ENCODE data around the gene LCK. TPM values are rescaled to one million over a fixed set of nuclear protein-coding genes. Genes with fewer than 3 reads are reported as not detected.
A peak's percentile ranks its signal among the peaks of the same experiment; 100 is the strongest.

LCK gene
- total RNA-seq, 2 donors from 2014 or later, result 3.7 to 24.7 TPM

GRCh38 chr1:32309960-32310359 lies 58.9 kb downstream of the LCK start:
- no peaks in the 10 kb centered on the region for H3K27me3 ChIP-seq

DNA sequence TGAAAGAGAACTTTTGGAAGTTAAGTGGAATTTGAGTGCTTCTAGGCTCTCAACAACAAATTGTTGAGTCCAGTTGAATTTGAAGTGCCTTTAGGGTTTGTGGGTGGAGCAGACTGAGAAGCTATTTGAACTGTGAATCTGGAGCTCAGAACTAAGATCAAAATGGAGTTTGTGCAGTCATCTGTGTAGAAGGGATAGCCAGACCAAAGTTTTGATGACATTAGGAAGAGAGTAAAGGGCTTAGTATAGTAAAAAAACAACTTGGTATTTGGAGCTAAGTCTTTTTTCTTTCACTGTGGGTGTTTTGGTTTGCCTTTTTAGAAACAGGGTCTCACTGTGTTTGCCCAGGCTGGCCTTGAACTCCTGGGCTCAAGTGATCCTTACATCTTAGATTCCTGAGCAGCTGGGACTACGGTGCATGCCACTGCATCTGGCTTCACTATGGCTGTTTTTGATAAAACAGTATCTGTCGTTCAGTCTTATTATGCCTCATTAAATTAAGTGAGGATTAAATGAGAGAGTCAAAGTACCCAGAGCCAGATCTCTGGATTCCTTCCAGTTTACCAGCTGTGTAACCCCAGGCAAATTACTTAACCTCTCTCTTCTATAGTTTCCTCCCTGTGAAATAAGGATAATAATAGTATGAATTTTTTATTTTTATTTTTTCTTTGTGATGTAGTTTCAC lies 60.8 kb downstream of the LCK start:
- Histone ChIP-seq H3K4me3 (no peak overlapping the region), H3K27ac (no peak overlapping the region), H3K4me1 (peaks cover 4% of the 10 kb centered on the region), H3K9me3 (no peaks in the 10 kb centered on the region), H3K9ac (ENCODE audit: low read depth in 2 of 2, low read length in 2 of 2) (no peak overlapping the region), H3K36me3 (no peaks in the 10 kb centered on the region), H3K27me3 (no peaks in the 10 kb centered on the region)
- TF ChIP-seq, protein P1, sequence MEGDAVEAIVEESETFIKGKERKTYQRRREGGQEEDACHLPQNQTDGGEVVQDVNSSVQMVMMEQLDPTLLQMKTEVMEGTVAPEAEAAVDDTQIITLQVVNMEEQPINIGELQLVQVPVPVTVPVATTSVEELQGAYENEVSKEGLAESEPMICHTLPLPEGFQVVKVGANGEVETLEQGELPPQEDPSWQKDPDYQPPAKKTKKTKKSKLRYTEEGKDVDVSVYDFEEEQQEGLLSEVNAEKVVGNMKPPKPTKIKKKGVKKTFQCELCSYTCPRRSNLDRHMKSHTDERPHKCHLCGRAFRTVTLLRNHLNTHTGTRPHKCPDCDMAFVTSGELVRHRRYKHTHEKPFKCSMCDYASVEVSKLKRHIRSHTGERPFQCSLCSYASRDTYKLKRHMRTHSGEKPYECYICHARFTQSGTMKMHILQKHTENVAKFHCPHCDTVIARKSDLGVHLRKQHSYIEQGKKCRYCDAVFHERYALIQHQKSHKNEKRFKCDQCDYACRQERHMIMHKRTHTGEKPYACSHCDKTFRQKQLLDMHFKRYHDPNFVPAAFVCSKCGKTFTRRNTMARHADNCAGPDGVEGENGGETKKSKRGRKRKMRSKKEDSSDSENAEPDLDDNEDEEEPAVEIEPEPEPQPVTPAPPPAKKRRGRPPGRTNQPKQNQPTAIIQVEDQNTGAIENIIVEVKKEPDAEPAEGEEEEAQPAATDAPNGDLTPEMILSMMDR (IDR thresholded peaks at IDR 0.05), result no peak
- intact Hi-C loops (cut with DNase I), result no loop called here
- no peak for DNase-seq

More at GRCh38 chr1:32309960-32310359, 58.9 kb downstream of the LCK start:
- DNase-seq, result no peak
- Histone ChIP-seq H3K27ac (no peak overlapping the region), H3K9me3 (no peaks in the 10 kb centered on the region), H3K9ac (ENCODE audit: low read depth in 2 of 2, low read length in 2 of 2) (no peak overlapping the region), H3K4me3 (no peak overlapping the region), H3K36me3 (no peaks in the 10 kb centered on the region), H3K4me1 (peaks cover 4% of the 10 kb centered on the region)
- TF ChIP-seq, protein P1 (IDR thresholded peaks at IDR 0.05), result no peak
- intact Hi-C loops (cut with DNase I), result no loop called here

GRCh38 chr1:32316903-32317277 lies 65.8 kb downstream of the LCK start:
- no peaks in the 10 kb centered on the region for H3K27me3 ChIP-seq
- TF ChIP-seq, protein P1 (IDR thresholded peaks at IDR 0.05), result no peak
- intact Hi-C loops (cut with DNase I), result no loop called here
- H3K4me3 ChIP-seq, result no peak overlapping the region
- H3K9ac ChIP-seq (ENCODE audit: low read depth in 2 of 2, low read length in 2 of 2), result no peak overlapping the region
- H3K4me1 ChIP-seq, result peaks cover 4% of the 10 kb centered on the region
- peak overlapping the region; percentile 77 for H3K27ac ChIP-seq
- peaks cover 6% of the 10 kb centered on the region for H3K36me3 ChIP-seq
- H3K9me3 ChIP-seq, result no peaks in the 10 kb centered on the region
- DNase-seq, result no peak

DNA sequence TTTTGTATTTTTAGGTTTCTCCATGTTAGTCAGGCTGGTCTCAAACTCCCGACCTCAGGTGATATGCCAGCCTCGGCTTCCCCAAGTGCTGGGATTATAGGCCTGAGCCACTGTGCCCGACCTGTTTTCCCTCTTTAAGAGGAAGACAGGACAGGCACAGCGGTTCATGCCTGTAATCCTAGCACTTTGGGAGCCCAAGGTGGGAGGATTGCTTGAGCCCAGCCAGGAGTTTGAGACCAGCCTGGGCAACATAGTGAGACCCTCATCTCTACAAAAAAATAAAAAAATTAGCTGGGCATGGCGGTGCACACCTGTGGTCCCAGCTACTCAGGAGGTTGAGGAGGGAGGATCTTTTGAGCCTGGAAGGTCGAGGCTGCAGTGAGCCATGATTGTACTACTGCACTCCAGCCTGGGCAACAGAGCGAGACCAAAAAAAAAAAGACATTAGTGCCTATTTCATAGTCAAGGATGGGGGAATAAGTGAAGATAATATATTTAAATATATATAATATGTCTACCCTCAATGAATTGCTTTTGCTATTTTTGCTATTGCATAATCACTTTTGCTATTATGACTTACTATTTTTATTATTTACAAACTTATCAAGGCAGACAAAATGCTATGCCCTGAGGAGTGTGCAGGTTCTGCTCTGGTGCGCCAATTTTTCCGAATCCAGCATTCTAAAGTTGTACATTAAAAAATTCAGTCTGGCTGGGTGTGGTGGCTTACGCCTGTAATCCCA lies 67.2 kb downstream of the LCK start:
- peaks cover 4% of the 10 kb centered on the region for H3K4me1 ChIP-seq
- H3K4me3 ChIP-seq, result no peak overlapping the region
- TF ChIP-seq, protein P1 (IDR thresholded peaks at IDR 0.05), result no peak
- no peak overlapping the region for H3K27ac ChIP-seq
- peaks cover 6% of the 10 kb centered on the region for H3K36me3 ChIP-seq
- intact Hi-C loops (cut with DNase I), result no loop called here
- no peaks in the 10 kb centered on the region for H3K27me3 ChIP-seq
- H3K9ac ChIP-seq (ENCODE audit: low read depth in 2 of 2, low read length in 2 of 2), result no peak overlapping the region
- no peaks in the 10 kb centered on the region for H3K9me3 ChIP-seq
- no peak for DNase-seq

- TF ChIP-seq, protein P1 (IDR thresholded peaks at IDR 0.05), result no peak
- peaks cover 17% of the 10 kb centered on the region for H3K36me3 ChIP-seq
- no peaks in the 10 kb centered on the region for H3K9me3 ChIP-seq
- H3K9ac ChIP-seq (ENCODE audit: low read depth in 2 of 2, low read length in 2 of 2), result peak overlapping the region in 1 of 2 donors; percentile 78
- H3K27ac ChIP-seq, result peak overlapping the region; percentile 90
- peak; percentile 91 for DNase-seq
- intact Hi-C loops (cut with DNase I), result no loop called here
- no peak overlapping the region for H3K4me3 ChIP-seq
- no peaks in the 10 kb centered on the region for H3K27me3 ChIP-seq
- peaks cover 4% of the 10 kb centered on the region for H3K4me1 ChIP-seq
These were observed 70.7 kb downstream of the LCK start for GRCh38 chr1:32321712-32322291.

Data from colonic mucosa (tissue), 4 donors.